ENCODE data around the gene DAPK1.

DAPK1 gene

GRCh38 chr9:87542141-87542540, 44.5 kb downstream of the DAPK1 start:
- TF ChIP-seq, protein P1, sequence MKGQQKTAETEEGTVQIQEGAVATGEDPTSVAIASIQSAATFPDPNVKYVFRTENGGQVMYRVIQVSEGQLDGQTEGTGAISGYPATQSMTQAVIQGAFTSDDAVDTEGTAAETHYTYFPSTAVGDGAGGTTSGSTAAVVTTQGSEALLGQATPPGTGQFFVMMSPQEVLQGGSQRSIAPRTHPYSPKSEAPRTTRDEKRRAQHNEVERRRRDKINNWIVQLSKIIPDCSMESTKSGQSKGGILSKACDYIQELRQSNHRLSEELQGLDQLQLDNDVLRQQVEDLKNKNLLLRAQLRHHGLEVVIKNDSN (IDR thresholded peaks at IDR 0.05) = no peak
- TF ChIP-seq ZBTB7A (IDR thresholded peaks at IDR 0.05; ENCODE audit: low read depth) = no peak

DNA sequence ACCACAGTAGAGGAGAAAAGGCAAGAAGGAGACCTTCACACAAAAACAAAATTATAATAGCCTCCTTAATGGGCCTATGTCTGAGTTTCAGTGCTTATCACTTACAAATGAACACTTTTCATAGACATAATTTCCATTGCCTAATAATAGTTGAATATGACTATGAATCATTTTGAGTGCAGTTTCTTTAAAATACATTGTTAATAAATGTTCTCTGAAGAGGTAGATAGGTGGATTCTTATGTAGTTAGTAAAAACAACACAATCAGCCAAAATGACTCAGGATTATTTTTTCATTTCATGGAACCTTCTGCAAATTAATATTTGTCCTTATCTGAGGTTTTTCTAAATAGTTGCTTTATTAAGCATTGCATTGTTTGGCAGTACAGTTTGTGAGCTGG, 45.6 kb downstream of the DAPK1 start:
- no peak for TF ChIP-seq TCF12 (IDR thresholded peaks at IDR 0.05; ENCODE audit: low read depth)
- no peak for TF ChIP-seq ZBTB7A (IDR thresholded peaks at IDR 0.05; ENCODE audit: low read depth)
- TF ChIP-seq CREB1 (IDR thresholded peaks at IDR 0.05; ENCODE audit: low read depth) = no peak
- no peak for TF ChIP-seq FOXM1 (IDR thresholded peaks at IDR 0.05; ENCODE audit: borderline replicate concordance, low read depth)
- TF ChIP-seq RAD21 (IDR thresholded peaks at IDR 0.05; ENCODE audit: low read depth) = no peak
- TF ChIP-seq, protein P1 (IDR thresholded peaks at IDR 0.05) = no peak
- TF ChIP-seq TAF1 (IDR thresholded peaks at IDR 0.05; ENCODE audit: low read depth) = no peak
- no peak for TF ChIP-seq YY1 (IDR thresholded peaks at IDR 0.05; ENCODE audit: low read depth)
- no peak for TF ChIP-seq REST (IDR thresholded peaks at IDR 0.05; ENCODE audit: low read depth)
- no peak for TF ChIP-seq NFIC (IDR thresholded peaks at IDR 0.05)
- TF ChIP-seq TEAD4 (IDR thresholded peaks at IDR 0.05) = no peak
- TF ChIP-seq EP300 (IDR thresholded peaks at IDR 0.05; ENCODE audit: borderline replicate concordance) = no peak
- TF ChIP-seq CEBPB (IDR thresholded peaks at IDR 0.05) = no peak
- TF ChIP-seq EGR1 (IDR thresholded peaks at IDR 0.05) = no peak
- no peak for TF ChIP-seq MAX (IDR thresholded peaks at IDR 0.05)

GRCh38 chr9:87545858-87546257, 48.2 kb downstream of the DAPK1 start:
- no peak for TF ChIP-seq EP300 (IDR thresholded peaks at IDR 0.05; ENCODE audit: borderline replicate concordance)
- no peak for TF ChIP-seq NFIC (IDR thresholded peaks at IDR 0.05)

GRCh38 chr9:87546704-87547103, 49.0 kb downstream of the DAPK1 start:
- TF ChIP-seq TEAD4 (IDR thresholded peaks at IDR 0.05) (no peak), EP300 (IDR thresholded peaks at IDR 0.05; ENCODE audit: borderline replicate concordance) (no peak), EGR1 (IDR thresholded peaks at IDR 0.05) (no peak), FOXM1 (IDR thresholded peaks at IDR 0.05; ENCODE audit: borderline replicate concordance, low read depth) (no peak), RAD21 (IDR thresholded peaks at IDR 0.05; ENCODE audit: low read depth) (no peak), TCF12 (IDR thresholded peaks at IDR 0.05; ENCODE audit: low read depth) (no peak), TAF1 (IDR thresholded peaks at IDR 0.05; ENCODE audit: low read depth) (no peak), CEBPB (IDR thresholded peaks at IDR 0.05) (no peak), CREB1 (IDR thresholded peaks at IDR 0.05; ENCODE audit: low read depth) (no peak), REST (IDR thresholded peaks at IDR 0.05; ENCODE audit: low read depth) (no peak), YY1 (IDR thresholded peaks at IDR 0.05; ENCODE audit: low read depth) (no peak), NFIC (IDR thresholded peaks at IDR 0.05) (no peak), MAX (IDR thresholded peaks at IDR 0.05) (no peak), ZBTB7A (IDR thresholded peaks at IDR 0.05; ENCODE audit: low read depth) (no peak)
- TF ChIP-seq, protein P1 (IDR thresholded peaks at IDR 0.05) = no peak

DNA sequence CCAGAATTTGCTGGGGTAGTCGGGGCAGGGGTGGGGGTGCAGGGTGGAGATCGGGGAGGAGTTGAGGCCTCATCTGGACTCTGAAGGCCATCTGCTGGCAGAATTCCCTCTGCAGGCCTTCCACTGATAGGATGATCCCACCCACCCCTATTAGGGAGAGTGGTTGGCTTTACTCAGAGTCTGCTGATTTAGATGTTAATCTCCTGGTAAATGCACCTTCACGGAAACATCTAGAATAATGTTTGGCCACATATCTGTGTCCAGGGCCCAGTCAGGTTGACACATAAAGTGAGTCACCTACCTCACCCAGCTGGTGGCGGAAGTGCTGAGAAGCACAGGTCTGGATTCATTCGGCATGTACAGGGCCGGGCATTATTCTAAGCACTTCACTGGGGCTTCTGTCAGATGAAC, 50.0 kb downstream of the DAPK1 start:
- TF ChIP-seq ZBTB7A (IDR thresholded peaks at IDR 0.05; ENCODE audit: low read depth) (no peak), TAF1 (IDR thresholded peaks at IDR 0.05; ENCODE audit: low read depth) (no peak)
- TF ChIP-seq, protein P1 (IDR thresholded peaks at IDR 0.05) = no peak

GRCh38 chr9:87548159-87548558, 50.5 kb downstream of the DAPK1 start:
- TF ChIP-seq, protein P1 (IDR thresholded peaks at IDR 0.05) = no peak
- TF ChIP-seq EGR1 (IDR thresholded peaks at IDR 0.05) (no peak), RAD21 (IDR thresholded peaks at IDR 0.05; ENCODE audit: low read depth) (no peak), MAX (IDR thresholded peaks at IDR 0.05) (no peak), CEBPB (IDR thresholded peaks at IDR 0.05) (no peak), EP300 (IDR thresholded peaks at IDR 0.05; ENCODE audit: borderline replicate concordance) (no peak), TCF12 (IDR thresholded peaks at IDR 0.05; ENCODE audit: low read depth) (no peak), REST (IDR thresholded peaks at IDR 0.05; ENCODE audit: low read depth) (no peak), TEAD4 (IDR thresholded peaks at IDR 0.05) (no peak), YY1 (IDR thresholded peaks at IDR 0.05; ENCODE audit: low read depth) (no peak), FOXM1 (IDR thresholded peaks at IDR 0.05; ENCODE audit: borderline replicate concordance, low read depth) (no peak), TAF1 (IDR thresholded peaks at IDR 0.05; ENCODE audit: low read depth) (no peak)

Data from Ishikawa (cell line).